H1 (cell line): ENCODE data around the gene SLC8A1. TPM values are rescaled to one million over a fixed set of nuclear protein-coding genes. Genes with fewer than 3 reads are reported as not detected.
A peak's percentile ranks its signal among the peaks of the same experiment; 100 is the strongest.

ENCODE experiments used
- CTCF ChIA-PET: fragments of 300-600 bp; sonication (Branson Sonifier 250); formaldehyde crosslinking; loops from one replicate; lab custom pipeline; 2021; ENCODE audit not compliant: partially characterized antibody; lab: Charles Lee
- POLR2A ChIA-PET: fragments of 300-600 bp; sonication (Branson Sonifier 250); formaldehyde crosslinking; loops from one replicate; lab custom pipeline; 2021; ENCODE audit warnings: inconsistent platforms; ENCODE audit not compliant: partially characterized antibody; lab: Charles Lee
- DNase-seq, 2 experiments: peaks; one replicate each; pipeline versions ENCODE4 v3.0.0 to v3.0.0-alpha.2; 2010 to 2022; ENCODE audit warnings: low spot score in 2 of 2, low read depth in 1 of 2, mixed read lengths in 1 of 2
- FAIRE-seq: peaks from 2 replicates; lab custom pipeline; 2011; peaks lifted over from hg19 to GRCh38; lab: Jason Lieb, UNC
- H2AFZ ChIP-seq: 2 replicates; pipeline ENCODE4 v1.8.1; 2012; ENCODE audit warnings: low read length, inconsistent platforms
- H2AK5ac ChIP-seq: 2 replicates; pipeline ENCODE4 v1.6.1; 2013; ENCODE audit warnings: low read depth, low read length
- H2BK120ac ChIP-seq: replicated peaks from 2 replicates; pipeline ENCODE3; 2013; ENCODE audit warnings: low read depth, low read length, inconsistent platforms
- H2BK12ac ChIP-seq: 2 replicates; pipeline ENCODE4 v1.6.1; 2013; ENCODE audit warnings: low read depth, low read length
- H2BK15ac ChIP-seq: 2 replicates; pipeline ENCODE4 v1.6.1; 2013; ENCODE audit warnings: low read length
- H2BK20ac ChIP-seq: 2 replicates; pipeline ENCODE4 v1.6.1; 2013; ENCODE audit warnings: low read length
- H2BK5ac ChIP-seq: 2 replicates; pipeline ENCODE4 v1.6.1; 2013; ENCODE audit warnings: low read depth, low read length
- H3K14ac ChIP-seq: 2 replicates; pipeline ENCODE4 v1.6.1; 2013; ENCODE audit warnings: inconsistent platforms; ENCODE audit not compliant: insufficient read length
- H3K18ac ChIP-seq: 2 replicates; pipeline ENCODE4 v1.6.1; 2013; ENCODE audit warnings: low read length; ENCODE audit errors: extremely low read depth
- H3K23ac ChIP-seq: 2 replicates; pipeline ENCODE4 v1.6.1; 2013; ENCODE audit warnings: inconsistent platforms; ENCODE audit not compliant: insufficient read length
- H3K23me2 ChIP-seq: 2 replicates; pipeline ENCODE4 v1.6.1; 2013; ENCODE audit warnings: low read depth, low read length
- H3K27ac ChIP-seq: 2 replicates; pipeline ENCODE4 v1.6.1; 2011; ENCODE audit warnings: low read depth, low read length, inconsistent platforms
- H3K27me3 ChIP-seq, 4 experiments: replicated peaks in 1 of 4; 1 replicate in 1 of 4; 2 replicates in 3 of 4; pipeline versions ENCODE4 v1.6.1 to v1.8.1; 2011 to 2013; ENCODE audit warnings: low read length in 3 of 4, mild to moderate bottlenecking in 3 of 4, inconsistent platforms in 2 of 4, mixed read lengths in 2 of 4, moderate library complexity in 1 of 4; ENCODE audit not compliant: control insufficient read depth in 3 of 4, insufficient read depth in 3 of 4; ENCODE audit errors: extremely low read depth in 1 of 4
- H3K36me3 ChIP-seq, 4 experiments: 2 replicates each; pipeline versions ENCODE4 v1.6.1 to v1.8.1; 2011 to 2013; ENCODE audit warnings: mild to moderate bottlenecking in 4 of 4, low read length in 3 of 4, moderate library complexity in 2 of 4, control low read depth in 1 of 4, inconsistent platforms in 1 of 4; ENCODE audit not compliant: insufficient read depth in 4 of 4, control insufficient read depth in 2 of 4
- H3K4ac ChIP-seq: replicated peaks from 2 replicates; pipeline ENCODE3; 2013; ENCODE audit warnings: low read length, low read depth, mixed read lengths, inconsistent platforms; ENCODE audit not compliant: insufficient read length
- H3K4me1 ChIP-seq, 4 experiments: replicated peaks in 1 of 4; 1 replicate in 1 of 4; 2 replicates in 3 of 4; pipeline versions ENCODE4 v1.6.1 to v1.8.1; 2011 to 2013; ENCODE audit warnings: low read length in 3 of 4, inconsistent platforms in 2 of 4, mixed read lengths in 1 of 4; ENCODE audit not compliant: insufficient read depth in 4 of 4, control insufficient read depth in 3 of 4
- H3K4me2 ChIP-seq, 2 experiments: 2 replicates each; pipeline versions ENCODE4 v1.6.1 to v1.8.1; 2011 to 2013; ENCODE audit warnings: low read depth in 2 of 2, low read length in 2 of 2, control low read depth in 1 of 2, inconsistent platforms in 1 of 2, mild to moderate bottlenecking in 1 of 2; ENCODE audit not compliant: insufficient read depth in 1 of 2
- H3K4me3 ChIP-seq, 4 experiments: fragments of 200-600, 300-600 bp in 1 of 4; sonication (generic), shearing (Covaris generic), sonication (Bioruptor Twin) in 1 of 4; 2 replicates each; pipeline versions ENCODE4 v1.5.1 to v1.8.1; 2011 to 2016; ENCODE audit warnings: low read length in 4 of 4, low read depth in 3 of 4, control low read depth in 2 of 4, inconsistent platforms in 2 of 4, mild to moderate bottlenecking in 2 of 4, mixed read lengths in 1 of 4, moderate library complexity in 1 of 4; ENCODE audit not compliant: insufficient read depth in 2 of 4; ENCODE audit errors: extremely low read depth in 1 of 4
- H3K56ac ChIP-seq: replicated peaks from 2 replicates; pipeline ENCODE3; 2013; ENCODE audit warnings: low read depth, mild to moderate bottlenecking, mixed read lengths, low read length, inconsistent platforms; ENCODE audit not compliant: insufficient read length
- H3K79me1 ChIP-seq: 2 replicates; pipeline ENCODE4 v1.6.1; 2013; ENCODE audit warnings: low read depth, low read length, control low read depth
- H3K79me2 ChIP-seq, 2 experiments: 2 replicates each; pipeline versions ENCODE4 v1.6.1 to v1.8.1; 2012 to 2013; ENCODE audit warnings: low read length in 2 of 2, mild to moderate bottlenecking in 2 of 2, inconsistent platforms in 1 of 2; ENCODE audit not compliant: insufficient read depth in 2 of 2, control insufficient read depth in 1 of 2
- H3K9ac ChIP-seq, 4 experiments: replicated peaks in 1 of 4; 1 replicate in 1 of 4; 2 replicates in 3 of 4; pipeline versions ENCODE4 v1.6.1 to v1.8.1; 2011 to 2013; ENCODE audit warnings: low read depth in 3 of 4, low read length in 3 of 4, control low read depth in 2 of 4, mild to moderate bottlenecking in 2 of 4, moderate library complexity in 2 of 4, inconsistent platforms in 1 of 4; ENCODE audit errors: extremely low read depth in 1 of 4
- H3K9me3 ChIP-seq, 2 experiments: 2 replicates each; pipeline versions ENCODE4 v1.6.1 to v1.8.1; 2012 to 2013; ENCODE audit warnings: mild to moderate bottlenecking in 2 of 2, moderate library complexity in 2 of 2, control low read depth in 1 of 2, inconsistent platforms in 1 of 2, low read depth in 1 of 2, low read length in 1 of 2, mixed read lengths in 1 of 2; ENCODE audit not compliant: insufficient read depth in 2 of 2
- H4K20me1 ChIP-seq, 2 experiments: replicated peaks in 1 of 2; 2 replicates each; pipeline versions ENCODE3 to v1.8.1; 2011 to 2013; ENCODE audit warnings: inconsistent platforms in 2 of 2, low read length in 2 of 2, mild to moderate bottlenecking in 1 of 2; ENCODE audit not compliant: insufficient read depth in 2 of 2, control insufficient read depth in 1 of 2
- H4K5ac ChIP-seq: 2 replicates; pipeline ENCODE4 v1.6.1; 2013; ENCODE audit warnings: low read length, low read depth, mixed read lengths, inconsistent platforms; ENCODE audit not compliant: insufficient read length
- H4K8ac ChIP-seq: 2 replicates; pipeline ENCODE4 v1.8.0; 2013; ENCODE audit warnings: mild to moderate bottlenecking, moderate library complexity, low read length, inconsistent platforms; ENCODE audit not compliant: insufficient read depth; ENCODE audit errors: extremely low read depth
- H4K91ac ChIP-seq: replicated peaks from 2 replicates; pipeline ENCODE3; 2013; ENCODE audit warnings: low read length, mixed read lengths, inconsistent platforms; ENCODE audit not compliant: insufficient read length
- CBX5 ChIP-seq: fragments of 300-800, 300-1000 bp; sonication (generic); IDR thresholded peaks from 2 replicates; pipeline ENCODE4 v1.7.1; 2016; ENCODE audit warnings: antibody characterized with exemption, low read length, low read depth
- CBX8 ChIP-seq: fragments of 300-800, 300-1000 bp; sonication (generic); IDR thresholded peaks from 2 replicates; pipeline ENCODE4 v1.7.1; 2016; ENCODE audit warnings: low read depth, low read length, borderline replicate concordance
- CTCF ChIP-seq, 3 experiments: IDR thresholded peaks; 1 replicate in 2 of 3; 2 replicates in 1 of 3; pipeline versions ENCODE4 v1.5.1 to v1.6.1; 2011; ENCODE audit warnings: low read length in 3 of 3, mild to moderate bottlenecking in 3 of 3, inconsistent platforms in 2 of 3, low read depth in 1 of 3, moderate library complexity in 1 of 3; ENCODE audit not compliant: insufficient read depth in 1 of 3; ENCODE audit errors: control extremely low read depth in 1 of 3
- GABPA ChIP-seq: IDR thresholded peaks from 2 replicates; pipeline ENCODE4 v1.6.1; 2011; ENCODE audit warnings: mild to moderate bottlenecking, low read length, moderate library complexity, borderline replicate concordance; ENCODE audit not compliant: insufficient read depth
- JUND ChIP-seq: IDR thresholded peaks from 2 replicates; pipeline ENCODE4 v1.6.1; 2011; ENCODE audit warnings: mild to moderate bottlenecking, improper control_type of control experiment, low read length
- KDM4A ChIP-seq: IDR thresholded peaks from one replicate; pipeline ENCODE4 v1.7.1; 2012; ENCODE audit warnings: low read depth, mild to moderate bottlenecking, moderate library complexity, low read length, inconsistent platforms; ENCODE audit not compliant: severe bottlenecking
- RAD21 ChIP-seq, 2 experiments: IDR thresholded peaks in 1 of 2; conservative IDR thresholded peaks in 1 of 2; 2 replicates each; pipeline ENCODE4 v1.6.1; 2011; ENCODE audit warnings: low read depth in 2 of 2, low read length in 2 of 2, improper control_type of control experiment in 1 of 2, inconsistent platforms in 1 of 2, mild to moderate bottlenecking in 1 of 2, moderate library complexity in 1 of 2
- SIRT6 ChIP-seq: IDR thresholded peaks from one replicate; pipeline ENCODE4 v1.7.1; 2012; ENCODE audit warnings: low read length, inconsistent platforms
- SP1 ChIP-seq: IDR thresholded peaks from 2 replicates; pipeline ENCODE4 v1.6.1; 2011; ENCODE audit warnings: low read depth, low read length
- SUZ12 ChIP-seq: fragments of 200-600 bp; sonication (generic); IDR thresholded peaks from 2 replicates; pipeline ENCODE4 v1.6.1; 2012; ENCODE audit warnings: mild to moderate bottlenecking, inconsistent platforms, low read length, moderate library complexity, mixed read lengths
- WGBS, 2 experiments: shearing (Covaris generic) in 1 of 2; methylation state at CpG; one replicate each; pipeline versions ENCODE4 v1.1.6 to v1.1.7; 2013 to 2015; ENCODE audit warnings: low lambda C conversion rate in 2 of 2, mixed read lengths in 2 of 2, inconsistent platforms in 1 of 2, low coverage in 1 of 2, missing lambda C conversion rate in 1 of 2; ENCODE audit not compliant: insufficient replicate concordance in 2 of 2, insufficient coverage in 1 of 2, insufficient read length in 1 of 2; ENCODE audit errors: extremely low coverage in 1 of 2, missing lambda C conversion rate in 1 of 2; 5-methylcytosine and 5-hydroxymethylcytosine counted together
- polyA plus RNA-seq, 7 experiments: library from polyadenylated mRNA; depleted of rRNA in 3 of 7; stranded (reverse) in 5 of 7; unstranded in 2 of 7; fragments of >200 nt in 5 of 7; fragments of 200-250 nt in 2 of 7; gene quantifications; 1 replicate in 5 of 7; 2 replicates in 1 of 7; 4 replicates in 1 of 7; pipeline versions ENCODE4 v1.2.1 to v1.2.3, GENCODE V29; 2011 to 2013; ENCODE audit warnings: missing spikeins in 2 of 7, mixed read lengths in 2 of 7
- total RNA-seq: library from RNA; stranded (reverse); fragmentation: NEBNext Ultra II Directional; extraction: Animal tissue kit (Norgen Biotek cat#: 25700); gene quantifications from 2 replicates; pipeline ENCODE4 v1.2.1, GENCODE V29; 2021

Gene SLC8A1
- total and polyA plus RNA-seq, 2 of the 8 experiments (the other 6 are each of a cell fraction or from before 2014, with no cell fraction given) = 0.68 to 3.6 TPM

- Histone ChIP-seq H3K79me2 (no peaks in the 10 kb centered on the region), H2AFZ (no peak overlapping the region), H3K56ac (no peak overlapping the region), H2AK5ac (no peak overlapping the region), H2BK5ac (no peak overlapping the region), H4K5ac (no peak overlapping the region), H3K23me2 (peaks cover 9% of the 10 kb centered on the region), H4K91ac (no peak overlapping the region), H3K4me2 (no peak overlapping the region), H2BK15ac (no peak overlapping the region), H2BK120ac (no peak overlapping the region), H3K4ac (no peak overlapping the region), H3K27ac (no peak overlapping the region), H2BK20ac (no peak overlapping the region), H2BK12ac (no peak overlapping the region), H4K20me1 (no peaks in the 10 kb centered on the region), H3K27me3 (peaks cover 5 to 35% (median 24%) of the 10 kb centered on the region in 4 experiments; a peak in 6 of 7 replicates), H3K9ac (no peak overlapping the region), H3K36me3 (no peaks in the 10 kb centered on the region), H3K4me1 (peaks cover 3 to 12% (median 4%) of the 10 kb centered on the region in 4 experiments; a peak in 6 of 7 replicates), H3K14ac (no peak overlapping the region), H3K9me3 (no peaks in the 10 kb centered on the region), H3K79me1 (no peaks in the 10 kb centered on the region), H3K23ac (no peak overlapping the region), H3K18ac (no peak overlapping the region), H4K8ac (no peak overlapping the region), H3K4me3 (no peak overlapping the region)
- CTCF ChIA-PET = interaction anchor here (0.6 to 6.0 kb wide), 22 partner anchors 7 to 535 kb away, joined by 3 to 42 read pairs (median 4); no protein-coding TSS in a partner anchor
- FAIRE-seq = peak; percentile 60
- POLR2A ChIA-PET = no interaction called here
- DNase-seq = no peak
- 36% methylated on average over 3 of the region's 3 CpGs; no CpG with 5 or more reads in 1 of the 2 experiments for WGBS, 2 experiments
- TF ChIP-seq SP1 = no peak
- no peak for TF ChIP-seq CBX8
- no peak for TF ChIP-seq CBX5
- TF ChIP-seq RAD21 (IDR thresholded peaks at IDR 0.05 in 1 of 2, conservative IDR thresholded peaks at IDR 0.05 in 1 of 2; ENCODE audit: low read depth in 2 of 2, low read length in 2 of 2) = peak; percentile 61 to 74
- no peak for TF ChIP-seq KDM4A
- TF ChIP-seq CTCF (IDR thresholded peaks at IDR 0.05; ENCODE audit: control extremely low read depth in 1 of 3, insufficient read depth in 1 of 3, low read depth in 1 of 3, low read length in 3 of 3) = peak in 2 of 3 experiments; percentile 62 to 76; a peak in 3 of 4 replicates
- TF ChIP-seq GABPA = no peak
- no peak for TF ChIP-seq SIRT6
- no peak for TF ChIP-seq JUND
- TF ChIP-seq SUZ12 = no peak
These were observed 3.3 kb downstream of the SLC8A1 start for GRCh38 chr2:40448476-40449079.
